ENCODE results near the gene TBC1D22A.
A peak's percentile ranks its signal among the peaks of the same experiment; 100 is the strongest.

TBC1D22A gene

GRCh38 chr22:47124451-47124881 lies 362.0 kb downstream of the TBC1D22A start:
- H3K4me3 ChIP-seq (ENCODE audit: low read depth, low read length), result no peak overlapping the region
- ChIA-PET POLR2A (no interaction called here), CTCF (no interaction called here)
- DNase-seq (ENCODE audit: low read depth, low spot score), result no peak
- TF ChIP-seq, protein P1, sequence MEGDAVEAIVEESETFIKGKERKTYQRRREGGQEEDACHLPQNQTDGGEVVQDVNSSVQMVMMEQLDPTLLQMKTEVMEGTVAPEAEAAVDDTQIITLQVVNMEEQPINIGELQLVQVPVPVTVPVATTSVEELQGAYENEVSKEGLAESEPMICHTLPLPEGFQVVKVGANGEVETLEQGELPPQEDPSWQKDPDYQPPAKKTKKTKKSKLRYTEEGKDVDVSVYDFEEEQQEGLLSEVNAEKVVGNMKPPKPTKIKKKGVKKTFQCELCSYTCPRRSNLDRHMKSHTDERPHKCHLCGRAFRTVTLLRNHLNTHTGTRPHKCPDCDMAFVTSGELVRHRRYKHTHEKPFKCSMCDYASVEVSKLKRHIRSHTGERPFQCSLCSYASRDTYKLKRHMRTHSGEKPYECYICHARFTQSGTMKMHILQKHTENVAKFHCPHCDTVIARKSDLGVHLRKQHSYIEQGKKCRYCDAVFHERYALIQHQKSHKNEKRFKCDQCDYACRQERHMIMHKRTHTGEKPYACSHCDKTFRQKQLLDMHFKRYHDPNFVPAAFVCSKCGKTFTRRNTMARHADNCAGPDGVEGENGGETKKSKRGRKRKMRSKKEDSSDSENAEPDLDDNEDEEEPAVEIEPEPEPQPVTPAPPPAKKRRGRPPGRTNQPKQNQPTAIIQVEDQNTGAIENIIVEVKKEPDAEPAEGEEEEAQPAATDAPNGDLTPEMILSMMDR (IDR thresholded peaks at IDR 0.05; ENCODE audit: insufficient read depth, low read length, missing control alignments), result no peak

DNA sequence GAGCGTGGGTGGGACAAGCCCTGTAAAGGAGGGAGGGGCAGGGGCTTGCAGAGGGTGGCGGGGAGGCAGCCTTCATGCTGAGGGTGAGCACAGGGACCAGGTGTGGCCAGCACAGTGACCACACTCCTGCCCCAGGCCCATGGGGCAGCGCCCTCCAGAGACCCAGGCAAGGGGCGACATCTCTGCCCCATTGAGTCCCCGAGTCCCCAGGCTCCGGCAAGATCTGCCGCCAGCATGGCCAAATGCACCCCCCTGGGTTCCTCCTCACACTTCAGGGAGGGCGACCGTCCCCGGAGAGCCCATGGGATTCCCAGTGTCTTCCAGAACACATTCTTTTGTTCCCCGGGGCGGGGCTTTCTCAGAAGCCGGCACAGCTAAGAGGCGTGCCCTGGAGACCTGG lies 362.5 kb downstream of the TBC1D22A start:
- ChIA-PET POLR2A (no interaction called here), CTCF (interaction anchor here (1.0 kb wide), 1 partner anchor 17 kb away, joined by 5 read pairs; no protein-coding TSS in a partner anchor)
- DNase-seq (ENCODE audit: low read depth, low spot score), result no peak
- H3K4me3 ChIP-seq (ENCODE audit: low read depth, low read length), result no peak overlapping the region
- TF ChIP-seq, protein P1 (IDR thresholded peaks at IDR 0.05; ENCODE audit: insufficient read depth, low read length, missing control alignments), result no peak

- no peak overlapping the region for H3K4me3 ChIP-seq (ENCODE audit: low read depth, low read length)
- CTCF ChIA-PET, result interaction anchor here (1.0 kb wide), 1 partner anchor 17 kb away, joined by 5 read pairs; no protein-coding TSS in a partner anchor
- no peak for DNase-seq (ENCODE audit: low read depth, low spot score)
- POLR2A ChIA-PET, result no interaction called here
- TF ChIP-seq, protein P1 (IDR thresholded peaks at IDR 0.05; ENCODE audit: insufficient read depth, low read length, missing control alignments), result peak; percentile 32
These were observed 363.2 kb downstream of the TBC1D22A start for GRCh38 chr22:47125603-47126002.

- CTCF ChIA-PET, result no interaction called here
- TF ChIP-seq, protein P1 (IDR thresholded peaks at IDR 0.05; ENCODE audit: insufficient read depth, low read length, missing control alignments), result no peak
- no peak overlapping the region for H3K4me3 ChIP-seq (ENCODE audit: low read depth, low read length)
- DNase-seq (ENCODE audit: low read depth, low spot score), result no peak
- POLR2A ChIA-PET, result no interaction called here
These were observed 363.9 kb downstream of the TBC1D22A start for GRCh38 chr22:47126344-47126811.

GRCh38 chr22:47127441-47127871 lies 365.0 kb downstream of the TBC1D22A start:
- ChIA-PET CTCF (no interaction called here), POLR2A (no interaction called here)
- TF ChIP-seq, protein P1 (IDR thresholded peaks at IDR 0.05; ENCODE audit: insufficient read depth, low read length, missing control alignments), result no peak
- DNase-seq (ENCODE audit: low read depth, low spot score), result no peak
- H3K4me3 ChIP-seq (ENCODE audit: low read depth, low read length), result no peak overlapping the region

- no peak for DNase-seq (ENCODE audit: low read depth, low spot score)
- H3K4me3 ChIP-seq (ENCODE audit: low read depth, low read length), result no peak overlapping the region
- CTCF ChIA-PET, result no interaction called here
- TF ChIP-seq, protein P1 (IDR thresholded peaks at IDR 0.05; ENCODE audit: insufficient read depth, low read length, missing control alignments), result no peak
- POLR2A ChIA-PET, result no interaction called here
These were observed 365.8 kb downstream of the TBC1D22A start for GRCh38 chr22:47128216-47128615.
